GM12878 (cell line): ENCODE data around the gene DPH1. TPM values are rescaled to one million over a fixed set of nuclear protein-coding genes. Genes with fewer than 3 reads are reported as not detected.

Experiments used
- BHLHE40 ChIP-seq, 2 experiments: fragments of 450-650 bp in 1 of 2; IDR thresholded peaks; 2 replicates each; pipeline ENCODE4 v1.6.1; 2011 to 2017; ENCODE audit warnings: low read depth in 2 of 2, borderline replicate concordance in 1 of 2, improper control_type of control experiment in 1 of 2, low read length in 1 of 2, mild to moderate bottlenecking in 1 of 2
- DPF2 ChIP-seq: fragments of 450-650 bp; IDR thresholded peaks from 2 replicates; pipeline ENCODE4 v1.6.1; 2017; ENCODE audit warnings: mild to moderate bottlenecking
- JUNB ChIP-seq: IDR thresholded peaks from 2 replicates; pipeline ENCODE4 v1.6.1; 2016; ENCODE audit warnings: antibody characterized with exemption, mild to moderate bottlenecking
- LARP7 ChIP-seq: fragments of 450-650 bp; IDR thresholded peaks from 2 replicates; pipeline ENCODE4 v1.6.1; 2017; ENCODE audit warnings: mild to moderate bottlenecking
- MTA2 ChIP-seq: fragments of 450-650 bp; IDR thresholded peaks from 2 replicates; pipeline ENCODE4 v1.6.1; 2016; ENCODE audit warnings: low read depth, mild to moderate bottlenecking, moderate library complexity
- MXI1 ChIP-seq: fragments of 150-350 bp; IDR thresholded peaks from 2 replicates; pipeline ENCODE4 v1.6.1; 2011; ENCODE audit warnings: low read depth, mild to moderate bottlenecking, inconsistent platforms, low read length, improper control_type of control experiment
- NR2F1 ChIP-seq: fragments of 450-650 bp; conservative IDR thresholded peaks from 2 replicates; pipeline ENCODE4 v1.6.1; 2017; ENCODE audit warnings: mild to moderate bottlenecking
- NRF1 ChIP-seq: conservative IDR thresholded peaks from 2 replicates; pipeline ENCODE4 v1.6.1; 2011; ENCODE audit warnings: mild to moderate bottlenecking, low read depth, low read length, improper control_type of control experiment
- RB1 ChIP-seq: fragments of 450-650 bp; formaldehyde crosslinking; IDR thresholded peaks from 2 replicates; pipeline ENCODE4 v1.6.1; 2017; ENCODE audit warnings: mild to moderate bottlenecking, borderline replicate concordance
- RBBP5 ChIP-seq: fragments of 200-600 bp; sonication (generic); conservative IDR thresholded peaks from 2 replicates; pipeline ENCODE4 v1.6.1; 2016
- RELA ChIP-seq: fragments of 450-650 bp; IDR thresholded peaks from 2 replicates; pipeline ENCODE4 v1.8.0; 2014; ENCODE audit warnings: borderline replicate concordance; ENCODE audit not compliant: partially characterized antibody
- SIN3A ChIP-seq: IDR thresholded peaks from 2 replicates; pipeline ENCODE4 v1.6.1; 2012; ENCODE audit warnings: low read depth, low read length, improper control_type of control experiment
- STAT1 ChIP-seq: fragments of 450-650 bp; conservative IDR thresholded peaks from 2 replicates; pipeline ENCODE4 v1.6.1; 2014; ENCODE audit warnings: antibody characterized with exemption, mild to moderate bottlenecking
- TCF7 ChIP-seq: IDR thresholded peaks from 2 replicates; pipeline ENCODE4 v1.6.1; 2014; ENCODE audit warnings: antibody characterized with exemption, borderline replicate concordance
- ZNF207 ChIP-seq: fragments of 450-650 bp; IDR thresholded peaks from 2 replicates; pipeline ENCODE4 v1.6.1; 2014; ENCODE audit warnings: antibody characterized with exemption, mild to moderate bottlenecking, borderline replicate concordance
- ZNF217 ChIP-seq: fragments of 450-650 bp; IDR thresholded peaks from 2 replicates; pipeline ENCODE4 v1.6.1; 2017; ENCODE audit warnings: antibody characterized with exemption, mild to moderate bottlenecking
- polyA plus RNA-seq, 11 experiments: library from polyadenylated mRNA; depleted of rRNA in 4 of 11; unstranded in 6 of 11; stranded (reverse) in 5 of 11; fragments of >200 nt; fragmentation: Nextera tagmentation in 4 of 11; fragmentation: Illumina TruSeq in 1 of 11; extraction: Ambion mirVana in 4 of 11; extraction: Trizol in 1 of 11; gene quantifications; 1 replicate in 1 of 11; 2 replicates in 10 of 11; pipeline versions ENCODE4 v1.2.1 to v1.2.3, GENCODE V29; 2011 to 2016; ENCODE audit warnings: inconsistent platforms in 2 of 11, missing spikeins in 2 of 11, low read depth in 1 of 11
- total RNA-seq, 4 experiments: library from RNA; depleted of rRNA in 3 of 4; stranded (reverse); fragments of >200 nt in 3 of 4; fragmentation: Illumina TruSeq in 1 of 4; extraction: Trizol in 1 of 4; gene quantifications; 2 replicates each; pipeline versions ENCODE4 v1.2.1 to v1.2.3, GENCODE V29; 2013 to 2021
- TF ChIP-seq, protein P1 (sequence below): fragments of 450-650 bp; IDR thresholded peaks from 2 replicates; pipeline ENCODE4 v1.6.1; 2017; ENCODE audit warnings: mild to moderate bottlenecking, moderate library complexity
- TF ChIP-seq, protein P2 (sequence below): IDR thresholded peaks from 2 replicates; pipeline ENCODE4 v1.6.1; 2012; ENCODE audit warnings: mild to moderate bottlenecking, low read depth, low read length
- TF ChIP-seq, protein P3 (sequence below): IDR thresholded peaks from 2 replicates; pipeline ENCODE4 v1.6.1; 2012; ENCODE audit warnings: low read depth, low read length, improper control_type of control experiment
- TF ChIP-seq, protein P4 (sequence below): fragments of 450-650 bp; conservative IDR thresholded peaks from 2 replicates; pipeline ENCODE4 v1.6.1; 2017; ENCODE audit warnings: mild to moderate bottlenecking, moderate library complexity

Gene DPH1
- total and polyA plus RNA-seq, 10 of the 15 experiments (the other 5 are each of a cell fraction or from before 2014, with no cell fraction given) = 0.29 to 33.6 (median 20.2) TPM

DNA sequence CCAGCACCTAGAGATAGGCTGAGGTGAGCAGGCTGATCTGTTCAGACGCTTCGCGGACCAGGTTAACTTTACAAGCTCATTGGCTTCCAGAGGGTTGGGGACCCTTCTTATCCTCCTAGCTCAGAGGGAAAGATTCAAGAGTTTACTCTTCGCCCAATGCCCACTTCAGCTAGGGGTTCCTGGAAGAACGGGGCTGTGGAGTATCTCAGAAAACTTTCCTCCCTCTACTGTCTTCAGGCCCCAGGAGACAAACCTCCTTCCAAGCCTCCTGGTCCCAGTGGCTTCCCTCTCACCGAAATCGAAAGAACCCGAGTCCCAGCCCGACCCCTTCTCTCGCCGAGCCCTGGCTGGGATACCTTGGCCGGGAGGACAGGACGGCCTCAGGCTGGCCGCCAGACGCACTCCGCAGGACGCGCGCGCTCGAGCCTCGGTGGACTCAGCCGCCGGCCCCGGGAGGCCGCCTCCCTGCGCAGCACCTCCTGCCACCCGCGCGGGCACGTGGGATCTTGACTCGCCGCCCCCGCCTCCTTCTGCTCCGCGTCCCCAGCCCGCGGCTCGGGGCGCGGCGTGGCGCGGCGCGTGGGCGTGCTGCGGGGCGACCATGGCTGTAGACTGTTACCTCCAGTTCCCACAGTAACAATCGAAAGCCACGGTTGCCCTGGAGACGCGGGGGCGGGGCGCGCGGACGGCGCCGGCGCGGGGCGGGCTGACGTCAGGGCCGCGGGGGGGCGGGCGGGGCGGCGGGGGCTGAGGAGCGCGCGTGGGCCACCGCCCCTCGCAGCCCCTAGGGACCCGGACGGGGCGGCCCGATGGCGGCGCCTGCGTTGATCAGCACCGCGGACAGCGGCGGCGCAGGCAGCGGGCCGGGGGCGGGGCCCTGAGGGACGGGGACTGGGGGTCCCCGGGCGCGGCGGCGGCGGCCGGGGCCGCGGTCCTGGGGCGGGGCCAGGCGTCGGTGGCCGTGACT is 19.7 kb downstream of the DPH1 start (continued):
- TF ChIP-seq, protein P1, sequence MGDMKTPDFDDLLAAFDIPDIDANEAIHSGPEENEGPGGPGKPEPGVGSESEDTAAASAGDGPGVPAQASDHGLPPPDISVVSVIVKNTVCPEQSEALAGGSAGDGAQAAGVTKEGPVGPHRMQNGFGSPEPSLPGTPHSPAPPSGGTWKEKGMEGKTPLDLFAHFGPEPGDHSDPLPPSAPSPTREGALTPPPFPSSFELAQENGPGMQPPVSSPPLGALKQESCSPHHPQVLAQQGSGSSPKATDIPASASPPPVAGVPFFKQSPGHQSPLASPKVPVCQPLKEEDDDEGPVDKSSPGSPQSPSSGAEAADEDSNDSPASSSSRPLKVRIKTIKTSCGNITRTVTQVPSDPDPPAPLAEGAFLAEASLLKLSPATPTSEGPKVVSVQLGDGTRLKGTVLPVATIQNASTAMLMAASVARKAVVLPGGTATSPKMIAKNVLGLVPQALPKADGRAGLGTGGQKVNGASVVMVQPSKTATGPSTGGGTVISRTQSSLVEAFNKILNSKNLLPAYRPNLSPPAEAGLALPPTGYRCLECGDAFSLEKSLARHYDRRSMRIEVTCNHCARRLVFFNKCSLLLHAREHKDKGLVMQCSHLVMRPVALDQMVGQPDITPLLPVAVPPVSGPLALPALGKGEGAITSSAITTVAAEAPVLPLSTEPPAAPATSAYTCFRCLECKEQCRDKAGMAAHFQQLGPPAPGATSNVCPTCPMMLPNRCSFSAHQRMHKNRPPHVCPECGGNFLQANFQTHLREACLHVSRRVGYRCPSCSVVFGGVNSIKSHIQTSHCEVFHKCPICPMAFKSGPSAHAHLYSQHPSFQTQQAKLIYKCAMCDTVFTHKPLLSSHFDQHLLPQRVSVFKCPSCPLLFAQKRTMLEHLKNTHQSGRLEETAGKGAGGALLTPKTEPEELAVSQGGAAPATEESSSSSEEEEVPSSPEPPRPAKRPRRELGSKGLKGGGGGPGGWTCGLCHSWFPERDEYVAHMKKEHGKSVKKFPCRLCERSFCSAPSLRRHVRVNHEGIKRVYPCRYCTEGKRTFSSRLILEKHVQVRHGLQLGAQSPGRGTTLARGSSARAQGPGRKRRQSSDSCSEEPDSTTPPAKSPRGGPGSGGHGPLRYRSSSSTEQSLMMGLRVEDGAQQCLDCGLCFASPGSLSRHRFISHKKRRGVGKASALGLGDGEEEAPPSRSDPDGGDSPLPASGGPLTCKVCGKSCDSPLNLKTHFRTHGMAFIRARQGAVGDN = peak; percentile 66
- TF ChIP-seq SIN3A (peak; percentile 93; the same call in 1 of the 2 replicates), ZNF207 (peak; percentile 79), ZNF217 (0 out of 2 replicates have a peak, but pooled peaks have one; percentile 26), MTA2 (no peak), BHLHE40 (IDR thresholded peaks at IDR 0.05; ENCODE audit: borderline replicate concordance in 1 of 2, low read depth in 2 of 2, low read length in 1 of 2) (peak; percentile 21 to 88; a peak in 2 of 4 replicates), DPF2 (peak; percentile 76), RELA (peak; percentile 26), NR2F1 (no peak; the same call in 1 of the 2 replicates), TCF7 (no peak), RB1 (peak; percentile 40; the same call in 1 of the 2 replicates), LARP7 (peak; percentile 75), RBBP5 (no peak), NRF1 (0 out of 2 replicates have a peak, but pooled peaks have one; percentile 6), MXI1 (peak; percentile 98), STAT1 (0 out of 2 replicates have a peak, but pooled peaks have one; percentile 34), JUNB (no peak)
- TF ChIP-seq, protein P2, sequence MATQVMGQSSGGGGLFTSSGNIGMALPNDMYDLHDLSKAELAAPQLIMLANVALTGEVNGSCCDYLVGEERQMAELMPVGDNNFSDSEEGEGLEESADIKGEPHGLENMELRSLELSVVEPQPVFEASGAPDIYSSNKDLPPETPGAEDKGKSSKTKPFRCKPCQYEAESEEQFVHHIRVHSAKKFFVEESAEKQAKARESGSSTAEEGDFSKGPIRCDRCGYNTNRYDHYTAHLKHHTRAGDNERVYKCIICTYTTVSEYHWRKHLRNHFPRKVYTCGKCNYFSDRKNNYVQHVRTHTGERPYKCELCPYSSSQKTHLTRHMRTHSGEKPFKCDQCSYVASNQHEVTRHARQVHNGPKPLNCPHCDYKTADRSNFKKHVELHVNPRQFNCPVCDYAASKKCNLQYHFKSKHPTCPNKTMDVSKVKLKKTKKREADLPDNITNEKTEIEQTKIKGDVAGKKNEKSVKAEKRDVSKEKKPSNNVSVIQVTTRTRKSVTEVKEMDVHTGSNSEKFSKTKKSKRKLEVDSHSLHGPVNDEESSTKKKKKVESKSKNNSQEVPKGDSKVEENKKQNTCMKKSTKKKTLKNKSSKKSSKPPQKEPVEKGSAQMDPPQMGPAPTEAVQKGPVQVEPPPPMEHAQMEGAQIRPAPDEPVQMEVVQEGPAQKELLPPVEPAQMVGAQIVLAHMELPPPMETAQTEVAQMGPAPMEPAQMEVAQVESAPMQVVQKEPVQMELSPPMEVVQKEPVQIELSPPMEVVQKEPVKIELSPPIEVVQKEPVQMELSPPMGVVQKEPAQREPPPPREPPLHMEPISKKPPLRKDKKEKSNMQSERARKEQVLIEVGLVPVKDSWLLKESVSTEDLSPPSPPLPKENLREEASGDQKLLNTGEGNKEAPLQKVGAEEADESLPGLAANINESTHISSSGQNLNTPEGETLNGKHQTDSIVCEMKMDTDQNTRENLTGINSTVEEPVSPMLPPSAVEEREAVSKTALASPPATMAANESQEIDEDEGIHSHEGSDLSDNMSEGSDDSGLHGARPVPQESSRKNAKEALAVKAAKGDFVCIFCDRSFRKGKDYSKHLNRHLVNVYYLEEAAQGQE = peak; percentile 97
- TF ChIP-seq, protein P3, sequence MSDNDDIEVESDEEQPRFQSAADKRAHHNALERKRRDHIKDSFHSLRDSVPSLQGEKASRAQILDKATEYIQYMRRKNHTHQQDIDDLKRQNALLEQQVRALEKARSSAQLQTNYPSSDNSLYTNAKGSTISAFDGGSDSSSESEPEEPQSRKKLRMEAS = peak; percentile 76
- TF ChIP-seq, protein P4, sequence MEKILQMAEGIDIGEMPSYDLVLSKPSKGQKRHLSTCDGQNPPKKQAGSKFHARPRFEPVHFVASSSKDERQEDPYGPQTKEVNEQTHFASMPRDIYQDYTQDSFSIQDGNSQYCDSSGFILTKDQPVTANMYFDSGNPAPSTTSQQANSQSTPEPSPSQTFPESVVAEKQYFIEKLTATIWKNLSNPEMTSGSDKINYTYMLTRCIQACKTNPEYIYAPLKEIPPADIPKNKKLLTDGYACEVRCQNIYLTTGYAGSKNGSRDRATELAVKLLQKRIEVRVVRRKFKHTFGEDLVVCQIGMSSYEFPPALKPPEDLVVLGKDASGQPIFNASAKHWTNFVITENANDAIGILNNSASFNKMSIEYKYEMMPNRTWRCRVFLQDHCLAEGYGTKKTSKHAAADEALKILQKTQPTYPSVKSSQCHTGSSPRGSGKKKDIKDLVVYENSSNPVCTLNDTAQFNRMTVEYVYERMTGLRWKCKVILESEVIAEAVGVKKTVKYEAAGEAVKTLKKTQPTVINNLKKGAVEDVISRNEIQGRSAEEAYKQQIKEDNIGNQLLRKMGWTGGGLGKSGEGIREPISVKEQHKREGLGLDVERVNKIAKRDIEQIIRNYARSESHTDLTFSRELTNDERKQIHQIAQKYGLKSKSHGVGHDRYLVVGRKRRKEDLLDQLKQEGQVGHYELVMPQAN = peak; percentile 92
- TF ChIP-seq, all 136 proteins: peak for 24
